AG09319 (cell line): ENCODE results near the gene RPS10.

Experiments
- DNase-seq: peaks from one replicate; pipeline ENCODE4 v3.0.0-alpha.2; 2010; ENCODE audit warnings: low read depth; ENCODE audit errors: extremely low read depth
- TF ChIP-seq, protein P1 (sequence below): IDR thresholded peaks from 2 replicates; pipeline ENCODE4 v1.5.1; 2011; ENCODE audit warnings: low read depth, mild to moderate bottlenecking, inconsistent platforms, low read length, moderate library complexity

The RPS10 gene

DNA sequence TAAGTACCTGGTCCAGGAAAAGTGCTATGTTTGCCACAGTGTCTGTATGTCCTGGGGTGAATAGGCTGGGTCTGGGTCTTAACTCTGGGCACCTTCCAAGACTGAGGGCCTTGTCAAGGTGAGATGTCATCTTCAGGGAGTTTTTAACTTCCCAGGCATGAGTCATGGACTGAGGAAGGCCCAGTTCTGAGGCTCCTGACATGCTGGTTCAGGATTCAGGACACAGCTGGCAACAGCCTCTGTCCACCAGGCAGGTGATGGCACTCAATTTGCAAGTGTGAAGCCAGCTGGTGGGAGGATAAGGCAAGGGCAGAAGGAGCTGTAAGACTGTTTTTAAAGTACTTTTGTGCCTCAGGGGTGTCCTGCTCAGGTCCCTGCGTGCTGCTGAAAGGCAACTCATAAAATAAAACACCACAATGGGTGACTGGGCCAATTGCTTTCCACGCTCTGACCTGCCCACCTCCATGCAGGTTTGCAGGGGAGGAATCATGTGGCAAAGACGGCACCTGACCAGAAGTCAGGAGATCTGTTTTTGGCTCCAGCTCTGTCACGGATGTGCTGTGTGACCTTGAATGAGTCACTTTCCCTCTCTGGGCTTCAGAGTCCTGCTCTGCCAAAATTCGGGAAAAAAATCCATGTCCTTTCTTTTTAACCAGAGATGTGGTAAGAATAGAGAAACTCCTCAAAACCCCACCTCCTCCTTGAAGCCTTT, 35.1 kb upstream of the RPS10 start:
- TF ChIP-seq, protein P1, sequence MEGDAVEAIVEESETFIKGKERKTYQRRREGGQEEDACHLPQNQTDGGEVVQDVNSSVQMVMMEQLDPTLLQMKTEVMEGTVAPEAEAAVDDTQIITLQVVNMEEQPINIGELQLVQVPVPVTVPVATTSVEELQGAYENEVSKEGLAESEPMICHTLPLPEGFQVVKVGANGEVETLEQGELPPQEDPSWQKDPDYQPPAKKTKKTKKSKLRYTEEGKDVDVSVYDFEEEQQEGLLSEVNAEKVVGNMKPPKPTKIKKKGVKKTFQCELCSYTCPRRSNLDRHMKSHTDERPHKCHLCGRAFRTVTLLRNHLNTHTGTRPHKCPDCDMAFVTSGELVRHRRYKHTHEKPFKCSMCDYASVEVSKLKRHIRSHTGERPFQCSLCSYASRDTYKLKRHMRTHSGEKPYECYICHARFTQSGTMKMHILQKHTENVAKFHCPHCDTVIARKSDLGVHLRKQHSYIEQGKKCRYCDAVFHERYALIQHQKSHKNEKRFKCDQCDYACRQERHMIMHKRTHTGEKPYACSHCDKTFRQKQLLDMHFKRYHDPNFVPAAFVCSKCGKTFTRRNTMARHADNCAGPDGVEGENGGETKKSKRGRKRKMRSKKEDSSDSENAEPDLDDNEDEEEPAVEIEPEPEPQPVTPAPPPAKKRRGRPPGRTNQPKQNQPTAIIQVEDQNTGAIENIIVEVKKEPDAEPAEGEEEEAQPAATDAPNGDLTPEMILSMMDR: no peak
- DNase-seq: no peak

DNA sequence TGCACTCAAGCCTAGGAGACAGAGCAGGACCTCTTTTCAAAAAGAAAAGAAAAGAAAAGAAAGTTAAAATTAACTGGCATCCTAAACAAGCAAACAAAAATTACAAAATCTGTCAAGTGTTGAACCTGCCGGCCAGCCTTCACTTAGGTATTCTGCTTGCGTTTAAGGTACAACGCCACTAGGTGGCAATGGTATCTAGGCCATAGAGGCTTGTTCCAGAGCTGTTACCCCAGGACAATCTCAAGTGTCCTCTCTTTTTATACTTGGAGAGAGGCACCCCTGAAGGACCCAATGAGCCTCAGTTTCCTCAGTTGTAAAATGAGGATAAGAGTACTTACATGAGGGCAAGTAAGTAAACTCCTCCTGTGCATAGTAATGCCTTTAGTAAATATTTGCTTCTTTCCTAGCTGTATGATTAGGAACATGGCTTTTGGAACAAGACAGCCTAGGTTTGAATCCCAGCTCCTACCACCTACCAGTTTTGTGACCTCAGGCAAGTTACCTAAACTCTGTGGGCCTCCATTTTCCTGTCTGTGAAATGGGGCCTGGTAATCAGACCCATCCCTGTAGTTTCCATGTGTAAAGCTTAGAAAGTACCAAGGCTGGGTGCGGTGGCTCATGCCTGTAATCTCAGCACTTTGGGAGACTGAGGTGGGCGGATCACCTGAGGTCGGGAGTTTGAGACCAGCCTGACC, 34.2 kb upstream of the RPS10 start:
- DNase-seq: no peak
- TF ChIP-seq, protein P1: peak; percentile 65

DNA sequence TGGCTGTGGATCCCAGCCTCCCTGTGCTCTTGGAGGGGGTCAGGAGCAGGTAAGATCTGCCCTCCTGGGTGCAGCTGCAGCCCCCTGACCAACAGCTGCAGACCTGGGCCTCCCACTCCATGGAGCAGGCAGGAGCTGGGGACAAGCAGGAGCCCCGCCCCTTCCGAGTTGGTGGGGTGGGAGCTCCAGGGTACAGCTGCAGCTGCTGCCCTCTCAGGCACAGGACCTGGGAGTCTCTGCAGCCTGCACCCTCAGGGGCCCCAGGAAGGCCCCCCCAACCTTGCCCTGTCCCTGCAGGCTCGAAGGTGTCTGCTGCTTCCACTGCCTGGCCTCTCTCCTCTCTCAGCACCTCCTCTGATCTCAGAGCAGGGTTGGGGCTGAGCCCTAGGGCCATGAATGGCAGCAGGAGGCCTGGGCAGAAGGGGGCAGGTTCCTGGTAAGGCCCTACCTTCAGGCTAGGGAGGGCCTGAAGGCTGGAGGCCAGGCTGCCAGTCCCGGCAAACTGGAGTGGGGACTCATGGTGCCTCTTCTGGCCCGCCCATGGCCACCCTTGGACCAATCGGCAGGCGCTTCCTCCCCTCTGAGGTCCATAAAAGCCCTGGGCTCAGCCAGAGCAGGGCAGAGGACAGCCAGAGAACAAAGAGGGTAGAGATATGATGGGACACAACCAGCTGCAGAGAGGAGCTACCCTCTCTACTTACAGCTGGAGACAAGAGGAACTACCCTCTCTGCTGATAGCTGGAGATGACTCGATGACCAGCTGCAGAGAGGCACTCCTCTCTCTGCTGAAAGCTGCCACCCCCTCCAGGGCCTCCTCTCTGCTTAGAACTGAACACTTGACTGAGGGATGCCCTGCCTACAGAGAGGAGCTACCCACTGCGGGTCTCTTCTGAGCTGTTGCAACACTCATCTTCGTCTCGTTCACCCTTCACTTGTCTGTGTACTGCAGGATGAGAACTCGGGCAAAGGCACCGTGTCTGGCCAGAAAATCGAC, 32.2 kb upstream of the RPS10 start:
- no peak for DNase-seq
- TF ChIP-seq, protein P1: no peak

DNA sequence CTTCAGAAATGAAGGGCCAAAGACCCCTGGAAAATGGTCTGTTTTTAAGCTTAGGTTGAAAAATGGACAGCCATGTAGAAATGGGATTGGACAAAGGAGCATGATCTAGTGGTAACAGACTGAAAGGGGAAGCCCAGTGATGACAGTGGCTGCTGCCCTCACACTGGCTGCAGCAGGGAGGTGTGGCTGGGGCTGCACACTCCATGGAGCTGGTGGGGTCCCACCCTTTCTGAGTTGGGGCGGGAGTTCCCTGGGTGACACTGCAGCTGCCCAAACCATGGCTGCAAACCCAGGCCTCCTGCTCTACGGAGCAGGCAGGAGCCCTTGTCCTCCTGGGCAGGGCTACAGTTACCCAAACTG, 31.5 kb upstream of the RPS10 start:
- TF ChIP-seq, protein P1: no peak
- DNase-seq: no peak

DNA sequence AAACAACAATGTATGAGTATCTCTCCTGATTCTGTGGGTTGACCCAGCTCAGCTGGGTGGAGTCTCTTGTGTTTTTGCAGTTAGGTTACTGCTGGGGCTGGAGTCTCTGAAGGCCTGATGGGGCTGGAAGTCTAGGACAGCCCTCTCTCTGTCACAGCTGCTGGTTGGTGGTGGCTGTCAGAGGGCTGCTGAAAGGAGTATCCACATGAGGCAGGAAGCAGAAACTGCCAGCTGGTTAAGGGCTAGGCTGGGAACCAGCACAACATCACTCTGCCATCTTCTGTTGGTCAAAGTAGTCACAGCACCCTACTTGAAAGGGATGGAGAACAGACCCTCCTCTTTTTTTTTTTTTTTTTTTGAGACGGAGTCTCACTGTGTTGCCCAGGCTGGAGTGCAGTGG, 30.0 kb upstream of the RPS10 start:
- TF ChIP-seq, protein P1: no peak
- no peak for DNase-seq

DNA sequence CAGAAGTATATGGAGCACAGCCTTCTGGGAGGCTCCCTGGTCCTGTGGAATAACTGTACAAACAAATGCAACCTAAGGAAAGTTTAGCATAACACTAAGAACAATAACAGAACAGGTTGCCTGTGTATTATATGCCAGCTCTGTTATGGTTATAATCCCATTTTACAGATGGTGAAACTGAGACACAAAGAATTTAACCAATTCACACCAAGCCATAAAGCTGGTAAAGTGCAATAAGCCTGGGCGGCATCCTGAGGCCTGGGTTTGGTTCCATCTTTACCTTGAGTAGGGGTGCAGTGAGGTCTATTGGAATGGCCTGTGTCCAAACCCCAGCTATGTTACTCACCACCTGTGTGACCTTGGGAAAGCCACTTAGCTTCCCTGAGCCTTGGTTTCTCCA, 25.3 kb upstream of the RPS10 start:
- DNase-seq: no peak
- TF ChIP-seq, protein P1: no peak
